ENCODE data around the gene CDK17.
A peak's percentile ranks its signal among the peaks of the same experiment; 100 is the strongest.

CDK17 gene

DNA sequence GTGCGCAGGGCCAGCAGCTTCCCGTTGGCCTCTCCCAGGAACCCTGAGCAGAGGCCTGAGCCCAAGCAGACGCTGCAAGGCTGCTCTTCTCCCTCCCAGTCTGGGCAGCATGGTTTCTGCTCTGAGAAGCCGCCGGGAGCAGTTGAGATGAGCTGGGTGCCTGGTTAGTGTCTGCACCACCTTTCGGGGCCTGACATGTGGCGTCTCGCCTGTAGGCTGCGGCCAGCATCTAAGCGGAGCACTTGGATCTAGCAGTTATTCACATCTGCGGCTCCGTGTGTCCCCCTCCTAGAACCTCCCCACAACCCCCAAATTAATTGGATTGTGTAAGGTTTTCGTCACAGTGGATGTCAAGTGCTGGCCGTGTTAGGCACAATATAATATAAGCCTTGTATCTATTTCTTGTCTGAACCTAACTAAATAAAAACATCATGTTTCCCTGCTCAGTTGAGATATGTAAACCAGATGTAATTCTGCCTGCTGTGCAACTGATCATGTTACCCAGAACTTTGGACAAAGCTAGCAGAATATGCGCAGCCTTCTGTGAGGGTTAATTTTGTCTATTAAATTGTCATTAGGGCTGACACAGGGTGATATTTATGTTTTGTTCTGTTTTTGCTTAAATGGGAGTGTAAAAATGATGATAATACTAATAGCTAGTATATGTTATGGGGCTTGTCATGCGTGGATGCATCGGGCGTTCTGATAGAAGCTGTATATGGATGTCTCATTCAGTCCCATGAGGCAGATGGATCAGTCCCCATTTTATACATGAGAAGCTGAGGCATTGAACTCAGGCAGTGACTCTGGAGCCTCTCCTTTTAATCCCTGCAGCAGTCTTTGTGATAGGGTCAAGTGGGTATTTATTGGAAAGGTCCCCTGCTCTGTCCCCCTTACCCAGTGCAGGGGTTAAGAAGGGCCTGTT is 160.3 kb downstream of the CDK17 start:
- peaks cover 17 to 24% of the 10 kb centered on the region in 2 experiments for H3K4me1 ChIP-seq (ENCODE audit: control insufficient read depth in 1 of 2, insufficient read depth in 2 of 2, low read length in 2 of 2)
- WGBS (ENCODE audit: extremely low coverage, insufficient coverage, insufficient read length), result no CpG with 5 or more reads among the region's 18 CpGs

DNA sequence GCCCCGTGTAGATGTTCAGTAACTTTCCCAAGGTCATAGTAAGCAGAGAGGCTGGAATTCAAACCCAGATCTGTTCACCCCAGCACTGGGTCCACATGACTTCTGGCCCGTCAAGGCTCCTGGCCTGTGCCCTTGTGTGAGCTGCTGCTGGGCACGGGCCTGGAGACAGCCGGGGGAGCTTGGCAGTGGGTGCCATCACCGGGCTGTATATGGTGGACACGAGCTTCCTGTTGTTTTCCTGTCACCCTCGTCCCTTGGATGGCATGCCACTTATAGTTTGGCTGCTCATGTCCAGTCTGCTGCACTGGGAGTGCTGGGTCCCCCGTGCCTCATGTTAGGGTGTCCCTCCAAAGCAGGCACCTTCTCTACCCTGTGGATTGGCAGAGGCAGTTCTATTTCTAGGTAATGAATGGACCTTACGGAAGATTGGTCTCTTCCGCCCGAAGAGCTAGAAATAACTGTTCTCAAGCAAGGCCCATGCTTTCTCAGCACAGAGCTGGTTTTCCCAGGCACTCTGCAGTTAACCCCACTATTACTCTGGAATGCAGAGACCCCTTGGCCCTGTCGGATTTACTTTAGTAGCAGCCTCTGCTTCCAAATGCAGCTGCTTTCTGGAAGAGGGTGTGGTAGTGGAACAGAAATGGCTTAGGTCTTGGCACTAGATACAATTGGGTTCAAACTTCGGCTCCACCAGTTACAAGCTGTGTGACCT is 161.7 kb downstream of the CDK17 start:
- Histone ChIP-seq H3K4ac (ENCODE audit: low read depth, low read length) (no peak overlapping the region), H4K8ac (ENCODE audit: low read depth, low read length) (no peak overlapping the region), H3K79me1 (ENCODE audit: low read length) (no peaks in the 10 kb centered on the region), H3K18ac (ENCODE audit: low read length) (peak overlapping the region; percentile 10), H3K9me3 (ENCODE audit: insufficient read depth, low read depth, low read length) (no peaks in the 10 kb centered on the region), H3K27me3 (ENCODE audit: insufficient read depth, low read length) (no peaks in the 10 kb centered on the region), H3K4me1 (ENCODE audit: control insufficient read depth in 1 of 2, insufficient read depth in 2 of 2, low read length in 2 of 2) (peaks cover 21 to 28% of the 10 kb centered on the region in 2 experiments), H2BK12ac (ENCODE audit: low read length) (no peak overlapping the region), H4K12ac (ENCODE audit: low read depth, low read length) (no peak overlapping the region), H3K14ac (ENCODE audit: low read length) (no peak overlapping the region), H4K91ac (ENCODE audit: low read depth, low read length) (no peak overlapping the region), H2AK5ac (ENCODE audit: low read length) (no peak overlapping the region), H2BK120ac (ENCODE audit: insufficient read depth, low read length, poor library complexity) (no peak overlapping the region), H3K36me3 (ENCODE audit: control insufficient read depth in 1 of 2, insufficient read depth in 2 of 2, low read length in 2 of 2) (peaks cover 15 to 17% of the 10 kb centered on the region in 2 experiments), H3K4me3 (ENCODE audit: low read depth, low read length) (no peak overlapping the region), H3K9ac (ENCODE audit: low read length) (no peak overlapping the region), H3K4me2 (ENCODE audit: low read length) (no peak overlapping the region), H3K79me2 (ENCODE audit: control insufficient read depth, insufficient read depth, low read length, poor library complexity) (no peaks in the 10 kb centered on the region), H2BK5ac (ENCODE audit: low read depth, low read length, poor library complexity) (no peak overlapping the region), H3K27ac (ENCODE audit: low read depth, low read length) (no peak overlapping the region), H3K23ac (ENCODE audit: low read length) (no peak overlapping the region), H2AFZ (ENCODE audit: insufficient read depth, low read length, poor library complexity) (no peak overlapping the region)
- no peak for DNase-seq
- WGBS (ENCODE audit: extremely low coverage, insufficient coverage, insufficient read length), result no CpG with 5 or more reads among the region's 13 CpGs

More for the DNA sequence above, 160.3 kb downstream of the CDK17 start:
- Histone ChIP-seq H4K12ac (ENCODE audit: low read depth, low read length) (no peak overlapping the region), H3K4ac (ENCODE audit: low read depth, low read length) (no peak overlapping the region), H3K23ac (ENCODE audit: low read length) (no peak overlapping the region), H3K9ac (ENCODE audit: low read length) (no peak overlapping the region), H3K4me2 (ENCODE audit: low read length) (peak overlapping the region; percentile 21), H2BK12ac (ENCODE audit: low read length) (no peak overlapping the region), H2AK5ac (ENCODE audit: low read length) (no peak overlapping the region), H2BK5ac (ENCODE audit: low read depth, low read length, poor library complexity) (no peak overlapping the region), H3K27me3 (ENCODE audit: insufficient read depth, low read length) (no peaks in the 10 kb centered on the region), H3K14ac (ENCODE audit: low read length) (no peak overlapping the region), H3K18ac (ENCODE audit: low read length) (no peak overlapping the region), H2AFZ (ENCODE audit: insufficient read depth, low read length, poor library complexity) (no peak overlapping the region), H3K27ac (ENCODE audit: low read depth, low read length) (peak overlapping the region; percentile 6), H3K9me3 (ENCODE audit: insufficient read depth, low read depth, low read length) (no peaks in the 10 kb centered on the region), H3K79me2 (ENCODE audit: control insufficient read depth, insufficient read depth, low read length, poor library complexity) (no peaks in the 10 kb centered on the region), H3K79me1 (ENCODE audit: low read length) (no peaks in the 10 kb centered on the region), H4K91ac (ENCODE audit: low read depth, low read length) (no peak overlapping the region), H2BK120ac (ENCODE audit: insufficient read depth, low read length, poor library complexity) (no peak overlapping the region), H4K8ac (ENCODE audit: low read depth, low read length) (no peak overlapping the region), H3K36me3 (ENCODE audit: control insufficient read depth in 1 of 2, insufficient read depth in 2 of 2, low read length in 2 of 2) (peaks cover 10 to 13% of the 10 kb centered on the region in 2 experiments), H3K4me3 (ENCODE audit: low read depth, low read length) (no peak overlapping the region)
- no peak for DNase-seq

DNA sequence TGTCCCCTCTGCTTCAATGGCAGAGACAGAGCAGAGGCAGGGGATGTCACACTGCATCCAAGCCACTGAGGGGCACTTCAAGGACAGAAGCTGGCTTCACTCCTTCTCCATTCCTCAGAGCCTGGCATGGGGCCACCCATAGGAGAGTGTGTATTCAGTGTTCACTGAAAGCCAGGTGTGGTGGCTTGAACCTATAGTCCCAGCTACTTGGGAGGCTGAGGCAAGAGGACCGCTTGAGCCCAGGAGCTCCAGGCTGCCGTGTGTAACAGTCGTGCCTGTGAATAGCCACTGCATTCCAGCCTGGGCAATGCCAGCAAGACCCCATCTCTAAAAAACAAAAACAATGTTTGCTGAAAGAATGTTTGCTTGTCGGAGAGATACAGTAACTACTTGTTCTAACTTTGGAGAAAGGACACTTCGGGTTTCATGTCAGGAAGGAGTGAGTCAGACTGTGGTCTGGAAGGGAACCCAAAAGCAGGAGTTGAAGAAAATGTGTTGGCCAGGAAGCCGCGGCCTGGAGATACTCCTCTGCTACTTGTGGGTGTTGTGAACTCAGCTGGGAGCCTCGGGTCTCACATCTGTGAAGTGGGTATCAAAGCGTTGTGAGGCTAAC is 162.7 kb downstream of the CDK17 start:
- no peaks in the 10 kb centered on the region for H3K79me2 ChIP-seq (ENCODE audit: control insufficient read depth, insufficient read depth, low read length, poor library complexity)
- no peak overlapping the region for H3K14ac ChIP-seq (ENCODE audit: low read length)
- no peak overlapping the region for H3K4me2 ChIP-seq (ENCODE audit: low read length)
- H3K36me3 ChIP-seq (ENCODE audit: control insufficient read depth in 1 of 2, insufficient read depth in 2 of 2, low read length in 2 of 2), result peaks cover 15 to 17% of the 10 kb centered on the region in 2 experiments
- H3K23ac ChIP-seq (ENCODE audit: low read length), result no peak overlapping the region
- no peak overlapping the region for H4K8ac ChIP-seq (ENCODE audit: low read depth, low read length)
- no peak for DNase-seq
- H3K4ac ChIP-seq (ENCODE audit: low read depth, low read length), result no peak overlapping the region
- H3K79me1 ChIP-seq (ENCODE audit: low read length), result no peaks in the 10 kb centered on the region
- H3K4me1 ChIP-seq (ENCODE audit: control insufficient read depth in 1 of 2, insufficient read depth in 2 of 2, low read length in 2 of 2), result peaks cover 21 to 28% of the 10 kb centered on the region in 2 experiments
- no peak overlapping the region for H2BK5ac ChIP-seq (ENCODE audit: low read depth, low read length, poor library complexity)
- H4K12ac ChIP-seq (ENCODE audit: low read depth, low read length), result no peak overlapping the region
- H3K4me3 ChIP-seq (ENCODE audit: low read depth, low read length), result no peak overlapping the region
- peak overlapping the region; percentile 3 for H3K27ac ChIP-seq (ENCODE audit: low read depth, low read length)
- no peak overlapping the region for H2AK5ac ChIP-seq (ENCODE audit: low read length)
- H2AFZ ChIP-seq (ENCODE audit: insufficient read depth, low read length, poor library complexity), result no peak overlapping the region
- no peaks in the 10 kb centered on the region for H3K27me3 ChIP-seq (ENCODE audit: insufficient read depth, low read length)
- no peak overlapping the region for H2BK12ac ChIP-seq (ENCODE audit: low read length)
- no peaks in the 10 kb centered on the region for H3K9me3 ChIP-seq (ENCODE audit: insufficient read depth, low read depth, low read length)
- no CpG with 5 or more reads among the region's 9 CpGs for WGBS (ENCODE audit: extremely low coverage, insufficient coverage, insufficient read length)
- H2BK120ac ChIP-seq (ENCODE audit: insufficient read depth, low read length, poor library complexity), result no peak overlapping the region
- no peak overlapping the region for H4K91ac ChIP-seq (ENCODE audit: low read depth, low read length)
- no peak overlapping the region for H3K18ac ChIP-seq (ENCODE audit: low read length)
- no peak overlapping the region for H3K9ac ChIP-seq (ENCODE audit: low read length)

DNA sequence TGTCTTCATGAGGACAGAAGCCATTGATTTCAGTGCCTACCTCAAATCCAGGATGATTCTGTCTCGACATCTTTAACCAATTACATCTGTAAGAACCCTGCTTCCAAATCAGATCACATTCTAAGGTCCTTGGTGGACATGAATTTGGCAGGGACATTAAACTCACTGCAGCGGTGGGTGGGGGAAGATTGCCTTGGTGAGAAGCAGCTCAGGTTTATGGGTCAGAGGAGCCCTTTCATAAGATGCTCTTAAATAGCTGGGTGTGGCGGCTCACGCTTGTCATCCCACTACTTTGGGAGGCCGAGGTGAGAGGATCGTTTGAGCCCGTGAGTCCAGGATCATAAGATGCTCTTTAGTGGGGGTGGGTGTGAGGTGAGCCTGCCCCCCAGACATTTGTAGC is 163.2 kb downstream of the CDK17 start:
- Histone ChIP-seq H3K4ac (ENCODE audit: low read depth, low read length) (no peak overlapping the region), H3K9ac (ENCODE audit: low read length) (no peak overlapping the region), H3K27me3 (ENCODE audit: insufficient read depth, low read length) (no peaks in the 10 kb centered on the region), H2BK120ac (ENCODE audit: insufficient read depth, low read length, poor library complexity) (no peak overlapping the region), H2BK5ac (ENCODE audit: low read depth, low read length, poor library complexity) (no peak overlapping the region), H3K14ac (ENCODE audit: low read length) (no peak overlapping the region), H4K12ac (ENCODE audit: low read depth, low read length) (no peak overlapping the region), H3K23ac (ENCODE audit: low read length) (no peak overlapping the region), H2AFZ (ENCODE audit: insufficient read depth, low read length, poor library complexity) (no peak overlapping the region), H3K4me3 (ENCODE audit: low read depth, low read length) (no peak overlapping the region), H2AK5ac (ENCODE audit: low read length) (no peak overlapping the region), H2BK12ac (ENCODE audit: low read length) (no peak overlapping the region), H3K36me3 (ENCODE audit: control insufficient read depth in 1 of 2, insufficient read depth in 2 of 2, low read length in 2 of 2) (peaks cover 15% of the 10 kb centered on the region in 2 experiments), H3K79me2 (ENCODE audit: control insufficient read depth, insufficient read depth, low read length, poor library complexity) (no peaks in the 10 kb centered on the region), H3K4me2 (ENCODE audit: low read length) (no peak overlapping the region), H4K8ac (ENCODE audit: low read depth, low read length) (no peak overlapping the region), H3K9me3 (ENCODE audit: insufficient read depth, low read depth, low read length) (no peaks in the 10 kb centered on the region), H3K79me1 (ENCODE audit: low read length) (no peaks in the 10 kb centered on the region), H4K91ac (ENCODE audit: low read depth, low read length) (no peak overlapping the region), H3K18ac (ENCODE audit: low read length) (no peak overlapping the region), H3K27ac (ENCODE audit: low read depth, low read length) (no peak overlapping the region), H3K4me1 (ENCODE audit: control insufficient read depth in 1 of 2, insufficient read depth in 2 of 2, low read length in 2 of 2) (peaks cover 21 to 28% of the 10 kb centered on the region in 2 experiments)
- DNase-seq, result no peak
- WGBS (ENCODE audit: extremely low coverage, insufficient coverage, insufficient read length), result no CpG with 5 or more reads among the region's 7 CpGs

Measured in trophoblast cell (in vitro differentiated cells and primary cell).